CD4-positive, alpha-beta T cell treated with Interferon alpha-2 for 1 hour (primary cell): ENCODE measurements around the gene ZSCAN10.
"Not testable (repeated sequence)": the region's sequence is repeated elsewhere in the genome, so short reads cannot be mapped to it uniquely, and the experiment has no call there.

Experiments used
- DNase-seq, 2 donors: peaks; one replicate each; pipeline ENCODE4 v3.0.0-alpha.2; 2020 to 2022

The ZSCAN10 gene

DNA sequence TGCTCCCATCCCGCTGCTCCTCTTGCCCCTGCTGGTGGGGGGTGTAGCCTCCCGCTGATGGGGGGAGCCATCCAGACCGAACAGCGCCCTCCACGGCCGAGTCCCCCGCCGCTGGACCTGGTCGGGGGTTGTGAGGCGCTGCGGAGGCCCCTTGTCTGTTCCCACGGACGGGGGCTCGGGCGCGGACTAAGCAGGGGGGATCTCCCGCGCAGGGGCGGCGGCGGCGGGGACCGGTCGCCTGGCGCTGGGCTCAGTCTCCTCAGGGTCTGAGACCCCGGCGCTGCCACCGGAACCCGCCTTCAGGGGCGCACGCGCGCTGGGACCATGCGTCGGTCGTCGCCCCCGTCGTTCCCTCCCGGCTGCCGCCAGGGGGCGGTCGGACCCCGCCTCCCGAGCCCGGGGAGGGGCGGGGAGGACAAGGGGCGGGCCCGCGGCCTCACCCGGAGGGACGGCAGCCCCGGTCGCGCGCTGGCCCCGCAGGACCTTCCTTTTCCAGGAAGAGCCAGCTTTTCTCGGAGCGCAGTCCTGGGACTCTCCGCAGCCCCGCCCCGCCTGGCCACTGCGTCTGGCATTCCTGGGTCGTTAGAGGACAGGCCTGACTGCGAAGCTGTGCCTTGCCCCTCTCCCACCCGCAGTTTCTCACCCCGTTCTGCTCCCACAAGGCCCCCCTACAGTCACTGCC is 39.9 kb downstream of the ZSCAN10 start:
- DNase-seq: peak; percentile 88 to 93

DNA sequence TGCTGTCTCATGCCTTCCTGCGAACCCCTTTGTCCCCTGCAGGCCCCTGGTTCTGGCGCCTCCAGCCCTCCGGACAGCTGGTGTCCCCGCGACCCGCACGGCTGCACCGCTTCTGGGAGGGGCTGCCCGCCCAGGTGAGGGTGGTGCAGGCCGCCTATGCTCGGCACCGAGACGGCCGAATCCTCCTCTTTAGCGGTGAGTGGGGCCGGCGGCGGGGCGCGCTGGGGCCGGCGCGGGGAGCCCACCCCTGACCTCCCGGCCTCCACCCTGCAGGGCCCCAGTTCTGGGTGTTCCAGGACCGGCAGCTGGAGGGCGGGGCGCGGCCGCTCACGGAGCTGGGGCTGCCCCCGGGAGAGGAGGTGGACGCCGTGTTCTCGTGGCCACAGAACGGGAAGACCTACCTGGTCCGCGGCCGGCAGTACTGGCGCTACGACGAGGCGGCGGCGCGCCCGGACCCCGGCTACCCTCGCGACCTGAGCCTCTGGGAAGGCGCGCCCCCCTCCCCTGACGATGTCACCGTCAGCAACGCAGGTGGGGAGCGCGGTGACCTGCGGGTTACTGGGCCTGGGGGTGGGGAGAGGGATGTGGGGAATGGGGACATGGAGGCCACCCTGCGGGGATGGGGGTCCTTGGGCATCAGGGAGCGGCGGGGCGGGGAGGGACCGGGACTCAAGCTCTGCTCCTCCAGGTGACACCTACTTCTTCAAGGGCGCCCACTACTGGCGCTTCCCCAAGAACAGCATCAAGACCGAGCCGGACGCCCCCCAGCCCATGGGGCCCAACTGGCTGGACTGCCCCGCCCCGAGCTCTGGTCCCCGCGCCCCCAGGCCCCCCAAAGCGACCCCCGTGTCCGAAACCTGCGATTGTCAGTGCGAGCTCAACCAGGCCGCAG is 40.7 kb downstream of the ZSCAN10 start:
- peak; percentile 49 to 64 for DNase-seq

DNA sequence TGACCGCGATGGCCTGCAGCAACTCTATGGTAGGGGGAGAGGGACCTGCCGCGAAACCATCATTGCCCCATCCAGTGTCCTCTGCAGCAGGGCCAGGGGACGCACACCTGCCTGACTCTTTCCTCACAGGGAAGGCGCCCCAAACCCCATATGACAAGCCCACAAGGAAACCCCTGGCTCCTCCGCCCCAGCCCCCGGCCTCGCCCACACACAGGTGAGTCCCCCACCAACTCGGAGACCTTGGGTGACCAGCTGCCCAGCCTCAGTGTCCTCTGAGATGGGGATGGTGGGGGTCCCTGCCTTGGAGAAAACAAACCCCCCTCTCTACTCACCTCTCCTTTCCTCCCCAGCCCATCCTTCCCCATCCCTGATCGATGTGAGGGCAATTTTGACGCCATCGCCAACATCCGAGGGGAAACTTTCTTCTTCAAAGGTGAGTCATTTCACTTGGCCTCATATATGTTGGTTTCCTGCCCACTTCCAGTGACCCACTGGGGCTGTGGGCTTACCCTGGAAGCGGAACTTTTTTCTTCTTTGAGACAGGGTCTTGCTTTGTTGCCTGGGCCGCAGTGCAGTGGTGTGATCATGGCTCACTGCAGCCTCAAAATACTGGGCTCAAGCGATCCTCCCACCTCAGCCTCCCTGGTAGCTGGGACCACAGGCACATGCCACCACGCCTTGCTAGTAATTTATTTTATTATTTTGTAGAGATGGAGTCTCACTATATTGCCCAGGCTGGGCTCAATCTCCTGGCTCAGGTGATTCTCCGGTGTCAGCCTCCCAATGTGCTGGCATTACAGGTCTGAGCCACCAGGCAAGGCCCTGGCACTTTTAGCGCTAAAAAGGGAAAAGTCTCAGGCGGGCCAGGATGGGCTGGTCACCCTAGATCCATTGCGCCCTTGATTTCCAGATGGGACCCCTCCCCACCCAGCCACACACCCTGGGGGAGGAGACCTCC is 41.6 kb downstream of the ZSCAN10 start:
- DNase-seq: no peak

DNA sequence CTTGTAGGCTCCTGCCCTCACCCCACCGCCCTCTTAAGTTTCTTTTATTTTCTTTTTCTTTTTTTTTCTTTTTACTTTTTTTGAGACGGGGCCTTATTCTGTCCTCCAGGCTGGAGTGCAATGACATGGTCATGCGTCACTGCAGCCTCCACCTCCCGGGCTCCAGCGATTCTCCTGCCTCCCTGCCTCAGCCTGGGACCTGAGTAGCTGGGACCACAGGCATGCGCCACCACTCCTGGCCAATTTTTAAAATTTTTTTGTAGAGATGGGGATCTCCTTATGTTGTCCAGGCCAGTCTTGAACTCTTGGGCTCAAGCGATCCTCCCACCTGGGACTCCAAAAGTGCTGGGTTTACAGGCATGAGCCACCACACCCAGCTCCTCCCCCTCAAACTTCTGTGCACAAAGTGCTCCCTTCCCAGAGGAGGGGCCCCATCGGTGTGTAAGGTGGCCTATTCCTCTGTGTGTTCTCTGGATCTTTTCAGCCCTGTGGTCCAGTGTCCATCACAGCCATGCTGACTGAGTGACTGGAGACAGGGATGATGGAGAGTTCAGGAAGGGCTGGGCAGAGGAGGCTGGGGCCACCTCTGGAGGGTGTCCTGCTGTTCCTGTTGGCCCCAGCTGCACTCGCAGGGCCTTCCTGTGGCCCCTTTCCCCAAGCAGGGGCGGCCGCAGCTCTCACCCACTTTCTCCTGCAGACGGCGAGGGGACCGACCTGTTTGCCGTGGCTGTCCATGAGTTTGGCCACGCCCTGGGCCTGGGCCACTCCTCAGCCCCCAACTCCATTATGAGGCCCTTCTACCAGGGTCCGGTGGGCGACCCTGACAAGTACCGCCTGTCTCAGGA is 42.5 kb downstream of the ZSCAN10 start:
- DNase-seq: no peak

DNA sequence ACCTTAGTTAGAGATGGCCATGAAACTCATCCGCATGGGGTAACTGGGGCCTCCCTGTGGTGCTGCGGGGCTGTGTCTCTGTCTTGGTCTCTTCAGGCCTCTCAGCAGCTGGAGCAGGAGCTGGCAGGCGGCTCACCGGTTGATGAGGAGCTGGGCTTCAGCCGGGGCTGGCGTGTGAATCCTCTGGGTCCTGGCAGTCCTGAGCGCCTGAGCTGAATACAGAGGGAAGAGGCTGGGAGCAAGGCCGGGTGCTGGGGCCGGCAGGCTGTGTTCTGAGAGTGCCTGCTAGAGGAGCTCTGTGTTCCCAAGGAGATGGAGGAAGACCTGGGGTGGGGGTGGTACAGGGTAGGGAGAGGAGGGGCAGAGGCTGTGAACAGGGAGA is 43.4 kb downstream of the ZSCAN10 start:
- not testable (repeated sequence) for DNase-seq

DNA sequence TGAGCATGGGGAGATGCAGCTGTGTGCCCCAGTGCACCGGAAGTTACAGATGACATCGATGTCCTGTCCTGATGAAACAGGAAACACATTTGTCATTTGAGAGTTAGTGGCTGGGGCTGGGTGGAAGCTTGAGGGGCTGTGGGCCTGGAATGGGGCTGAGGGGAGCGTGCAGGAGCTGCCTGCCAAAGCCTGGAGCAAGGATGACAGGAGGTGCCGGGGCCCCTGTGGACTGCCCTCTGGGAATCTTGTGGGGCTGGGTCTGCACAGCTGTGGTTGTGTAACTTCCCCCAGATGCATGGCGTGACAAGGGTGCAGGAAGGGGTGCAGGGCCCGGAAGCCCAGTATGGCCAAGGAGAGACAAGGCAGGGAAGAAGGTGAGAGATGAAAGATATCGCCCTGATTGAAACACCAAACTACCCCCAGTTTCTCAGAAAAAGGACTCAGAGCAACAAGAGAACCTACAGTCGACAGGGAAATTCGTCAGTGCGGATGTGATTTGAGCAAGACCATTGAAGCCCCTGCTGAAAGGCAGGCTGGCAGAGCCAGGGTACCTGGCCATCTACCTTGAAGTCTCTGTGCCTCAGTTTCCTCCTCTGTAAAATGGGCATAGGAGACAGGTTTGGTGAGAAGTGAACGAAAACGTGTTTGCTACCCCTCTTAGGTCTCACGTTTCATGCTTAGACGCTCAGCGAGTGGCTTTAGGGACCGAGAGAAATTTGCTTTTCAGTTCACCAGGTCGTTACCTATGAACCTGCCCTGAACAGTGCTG is 43.9 kb downstream of the ZSCAN10 start:
- no peak for DNase-seq

DNA sequence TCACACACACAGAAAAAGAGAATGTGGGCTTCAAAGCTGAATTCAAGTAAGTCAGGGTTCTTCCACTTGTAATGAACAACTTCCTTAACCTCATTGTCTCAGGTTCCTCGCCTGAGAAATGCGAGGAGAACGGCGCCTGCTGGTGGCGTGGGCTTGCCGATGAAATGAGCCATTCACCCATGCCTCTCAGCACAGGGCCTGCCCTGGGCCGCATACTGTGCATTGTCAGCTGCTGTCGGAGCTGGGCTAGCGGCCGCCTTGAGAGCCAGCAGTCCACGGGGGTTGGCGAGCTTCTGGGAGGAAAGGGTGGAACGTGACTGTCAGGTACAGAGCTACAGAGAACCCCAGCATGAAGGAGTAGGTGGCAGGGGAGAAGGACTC is 45.8 kb downstream of the ZSCAN10 start:
- DNase-seq: not testable (repeated sequence)

DNA sequence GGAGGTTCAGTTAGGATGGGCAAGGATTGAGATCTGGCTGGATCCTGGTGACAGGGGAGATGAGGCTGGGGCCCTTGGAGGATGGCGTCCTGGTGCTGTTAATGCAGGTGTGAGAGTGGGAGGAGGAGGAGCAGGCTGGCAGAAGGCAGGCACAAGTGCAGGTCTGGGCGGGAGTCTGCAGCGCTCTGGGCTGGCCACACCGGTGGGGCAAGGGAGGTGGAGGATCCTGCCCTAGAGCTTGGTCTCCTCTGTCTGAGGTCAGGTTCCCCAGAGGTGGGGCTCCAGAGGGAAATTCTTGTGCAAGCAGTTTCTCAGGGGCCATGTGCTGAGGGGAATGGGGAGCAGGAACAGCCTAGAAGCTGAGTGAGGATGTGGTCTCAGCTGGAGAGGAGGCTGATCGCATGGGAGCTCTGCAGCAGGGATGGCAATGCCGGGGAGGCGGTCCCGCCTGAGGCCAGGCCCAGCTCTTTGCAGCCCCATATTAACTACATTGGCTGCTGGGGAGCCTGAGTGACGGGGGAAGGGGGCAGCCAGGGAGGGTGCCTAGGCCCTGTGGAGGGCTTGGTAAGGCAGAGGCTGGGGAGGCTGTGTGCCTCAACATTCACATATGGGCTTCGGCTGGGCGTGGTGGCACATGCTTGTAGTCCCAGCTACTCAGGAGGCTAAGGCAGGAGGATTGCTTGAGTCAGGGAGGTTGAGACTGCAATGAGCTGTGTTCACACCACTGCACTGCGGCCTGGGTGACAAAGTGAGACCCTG is 46.3 kb downstream of the ZSCAN10 start:
- not testable (repeated sequence) for DNase-seq

DNA sequence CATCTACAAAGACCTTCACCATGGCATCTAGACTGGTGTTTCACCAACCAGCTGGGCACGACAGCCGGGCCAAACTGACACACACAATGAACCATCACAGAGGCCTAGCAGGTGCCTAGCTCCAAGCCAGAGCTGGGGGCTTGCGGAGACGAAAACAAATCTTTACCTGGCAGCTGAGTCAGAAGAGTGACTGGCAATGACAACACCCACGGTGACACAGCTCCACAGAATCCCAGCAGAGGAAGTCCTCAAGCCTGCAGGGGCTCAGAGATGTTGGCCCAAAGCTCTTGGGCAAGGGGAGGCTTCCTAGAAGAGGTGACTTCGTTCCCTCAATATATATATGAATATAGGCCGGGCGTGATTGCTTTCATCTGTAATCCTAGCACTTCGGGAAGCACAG is 47.6 kb downstream of the ZSCAN10 start:
- DNase-seq: peak in 1 of 2 donors; percentile 44

DNA sequence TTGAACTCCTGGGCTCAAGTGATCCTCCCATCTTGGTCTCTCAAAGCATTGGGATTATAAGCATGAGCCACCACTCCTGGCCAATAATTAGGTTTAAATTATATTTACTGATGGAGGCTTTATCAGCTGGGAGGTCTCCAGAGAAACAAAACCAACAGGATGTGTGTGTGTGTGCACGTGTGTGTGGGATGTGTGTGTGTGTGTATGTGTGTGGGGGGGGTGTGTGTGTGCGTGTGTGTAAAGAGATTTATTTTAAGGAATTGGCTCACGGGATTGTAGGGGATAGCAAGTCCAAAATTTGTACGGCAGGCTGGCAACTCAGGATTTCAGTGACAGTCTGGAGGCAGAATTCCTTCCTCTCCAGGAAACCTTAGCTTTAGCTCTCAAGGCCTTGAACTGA is 48.1 kb downstream of the ZSCAN10 start:
- DNase-seq: no peak

DNA sequence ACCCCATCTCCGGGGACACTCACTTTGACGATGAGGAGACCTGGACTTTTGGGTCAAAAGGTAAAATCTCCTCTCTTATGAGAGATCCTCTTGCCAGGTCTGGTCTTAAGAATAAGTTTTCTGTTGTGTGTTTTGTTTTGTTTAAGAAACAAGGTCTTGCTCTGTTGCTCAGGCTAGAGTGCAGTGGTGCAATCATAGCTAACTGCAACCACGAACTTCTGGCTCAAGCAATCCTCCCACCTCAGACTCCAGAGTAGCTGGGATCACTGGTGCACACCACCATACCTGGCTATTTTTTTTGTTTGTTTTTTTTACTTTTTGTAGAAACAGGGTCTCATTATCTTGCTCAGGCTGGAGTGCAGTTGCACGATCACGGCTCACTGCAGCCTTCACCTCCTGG is 48.6 kb downstream of the ZSCAN10 start:
- DNase-seq: no peak

DNA sequence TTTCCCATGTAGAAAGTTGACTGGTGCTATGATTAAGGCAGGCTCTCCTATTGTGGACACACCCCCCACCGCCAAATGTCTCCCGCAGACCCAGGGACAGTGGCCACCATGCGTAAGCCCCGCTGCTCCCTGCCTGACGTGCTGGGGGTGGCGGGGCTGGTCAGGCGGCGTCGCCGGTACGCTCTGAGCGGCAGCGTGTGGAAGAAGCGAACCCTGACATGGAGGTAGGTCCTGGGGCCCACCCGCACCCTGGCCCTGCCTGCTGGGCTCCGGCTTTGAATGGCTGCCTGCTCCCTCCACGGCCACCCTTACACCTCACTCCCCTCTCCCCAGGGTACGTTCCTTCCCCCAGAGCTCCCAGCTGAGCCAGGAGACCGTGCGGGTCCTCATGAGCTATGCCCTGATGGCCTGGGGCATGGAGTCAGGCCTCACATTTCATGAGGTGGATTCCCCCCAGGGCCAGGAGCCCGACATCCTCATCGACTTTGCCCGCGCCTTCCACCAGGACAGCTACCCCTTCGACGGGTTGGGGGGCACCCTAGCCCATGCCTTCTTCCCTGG is 49.1 kb downstream of the ZSCAN10 start:
- DNase-seq: no peak

DNA sequence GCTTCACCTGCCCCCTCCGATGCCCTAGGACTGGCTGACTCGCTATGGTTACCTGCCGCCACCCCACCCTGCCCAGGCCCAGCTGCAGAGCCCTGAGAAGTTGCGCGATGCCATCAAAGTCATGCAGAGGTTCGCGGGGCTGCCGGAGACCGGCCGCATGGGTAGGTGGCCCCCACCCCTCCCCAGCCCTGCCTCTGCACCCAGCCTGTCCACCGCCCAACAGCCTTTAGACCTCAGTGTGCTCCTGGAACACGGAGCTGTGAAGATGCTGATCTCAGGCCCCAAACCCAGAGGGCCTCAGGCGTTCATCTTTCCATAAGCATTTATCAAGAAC is 51.7 kb downstream of the ZSCAN10 start:
- DNase-seq: no peak

DNA sequence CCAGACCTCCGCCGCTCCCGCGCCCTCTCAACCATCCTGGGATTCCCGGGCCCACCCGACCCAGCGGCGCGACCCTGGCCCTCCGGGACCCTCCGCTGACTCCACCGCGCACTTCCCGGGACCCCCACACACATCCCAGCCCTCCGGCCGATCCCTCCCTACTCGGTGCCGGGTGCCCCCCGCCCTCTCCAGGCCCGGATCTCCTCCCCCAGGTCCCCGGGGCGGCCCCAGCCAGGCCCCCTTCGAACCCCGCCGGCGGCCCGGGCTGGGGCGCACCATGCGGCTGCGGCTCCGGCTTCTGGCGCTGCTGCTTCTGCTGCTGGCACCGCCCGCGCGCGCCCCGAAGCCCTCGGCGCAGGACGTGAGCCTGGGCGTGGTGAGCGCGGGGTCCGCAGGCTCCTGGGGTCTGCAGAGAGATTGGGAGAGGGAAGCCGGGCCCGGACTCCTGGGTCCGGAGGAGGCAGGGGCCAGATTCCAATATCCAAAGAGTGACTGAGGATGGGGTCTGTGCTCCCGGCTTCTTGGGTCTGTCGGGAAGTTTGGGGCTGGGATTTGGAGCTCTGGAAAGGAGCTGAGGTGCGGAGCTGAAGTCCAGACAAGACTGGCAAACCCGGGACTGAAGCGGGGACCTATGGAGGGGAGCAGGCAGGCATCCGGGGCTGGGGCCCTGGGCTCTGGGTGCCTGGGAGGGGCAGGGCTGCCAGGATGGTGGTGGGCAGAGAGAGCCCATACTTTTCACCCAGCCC is 52.3 kb downstream of the ZSCAN10 start:
- DNase-seq: no peak

DNA sequence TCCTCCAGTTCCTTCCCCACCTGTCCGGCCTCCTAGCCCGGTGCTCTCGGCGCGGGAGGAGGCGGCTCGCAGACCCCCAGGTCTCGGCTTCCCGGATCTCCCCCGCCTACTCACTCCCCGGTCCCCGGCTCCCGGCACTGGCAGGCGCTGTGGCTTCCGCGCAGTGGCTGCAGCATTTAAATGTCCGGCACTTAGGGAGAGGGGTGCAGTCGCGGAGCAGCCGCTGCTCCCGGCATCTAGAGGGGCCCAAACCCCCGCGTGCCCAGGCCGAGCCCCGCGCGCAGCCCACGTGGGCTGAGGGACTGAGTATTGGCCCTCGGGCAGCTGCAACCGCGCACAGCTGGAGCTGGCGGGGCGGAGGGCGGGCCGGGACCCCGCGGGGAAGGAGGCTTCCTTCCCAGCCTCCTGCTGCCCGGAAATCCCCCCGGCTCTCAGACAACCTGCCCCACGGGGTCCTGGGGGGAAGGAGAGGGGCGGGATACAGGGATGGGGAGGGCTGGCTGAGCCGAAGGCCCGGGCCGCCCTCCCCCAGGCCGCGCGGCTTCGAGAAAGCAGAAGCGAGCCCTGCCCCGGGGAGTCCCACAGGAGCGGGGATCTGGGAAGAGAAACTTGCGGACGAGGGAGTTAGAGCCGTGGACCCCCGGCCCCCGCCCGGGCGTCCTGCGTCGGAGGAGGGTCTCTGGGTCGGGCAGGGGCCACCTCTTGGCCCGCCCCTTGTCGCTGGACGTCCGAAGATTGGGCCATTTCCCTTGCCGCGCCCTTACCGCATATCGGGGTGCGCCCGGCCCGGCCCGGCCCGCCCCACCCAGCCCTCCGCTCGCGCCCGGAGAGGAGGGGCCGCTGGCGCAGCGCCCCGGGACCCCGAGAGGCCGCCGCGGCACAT is 53.1 kb downstream of the ZSCAN10 start, which contains the start of gene MMP25:
MMP25 (plus strand) TSS at position 804 of the 883 bp plus-strand sequence. CDS start 357 bp downstream, outside the sequence.
- no peak for DNase-seq

DNA sequence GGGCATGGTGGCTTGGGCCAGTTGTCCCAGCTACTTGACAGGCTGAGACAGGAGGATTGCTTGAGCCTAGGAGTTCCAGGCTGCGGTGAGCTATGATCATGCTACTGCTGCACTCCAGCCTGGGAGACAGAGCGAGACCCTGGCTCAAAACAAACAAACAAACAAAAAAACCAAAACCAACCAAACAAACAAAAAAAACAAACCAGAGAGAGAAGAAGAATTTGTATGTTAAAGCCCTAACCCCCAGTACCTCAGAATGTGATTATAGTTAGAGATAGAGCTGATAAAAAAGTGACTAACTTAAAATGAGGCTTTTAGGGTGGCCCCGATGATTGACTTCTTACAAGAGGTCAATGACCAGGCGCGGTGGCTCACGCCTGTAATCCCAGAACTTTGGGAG is 54.4 kb downstream of the ZSCAN10 start:
- no peak for DNase-seq

DNA sequence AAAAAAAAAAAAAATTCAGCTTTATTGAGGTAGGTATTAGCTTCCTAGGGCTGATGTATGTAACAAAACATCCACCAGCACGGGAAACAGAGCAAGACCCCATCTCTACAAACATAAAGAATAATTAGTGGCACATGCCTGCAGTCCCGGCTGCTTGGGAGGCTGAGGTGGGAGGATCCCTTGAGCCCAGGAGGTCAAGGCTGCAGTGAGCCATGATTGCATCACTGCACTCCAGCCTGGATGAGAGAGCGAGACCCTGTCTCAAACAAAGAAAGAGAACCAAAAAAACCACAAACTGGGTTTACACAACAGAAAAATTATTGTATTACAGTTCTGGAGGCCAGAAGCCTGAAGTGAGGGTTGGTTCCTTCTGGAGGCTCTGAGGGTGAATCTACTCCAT is 56.7 kb downstream of the ZSCAN10 start:
- DNase-seq: no peak

DNA sequence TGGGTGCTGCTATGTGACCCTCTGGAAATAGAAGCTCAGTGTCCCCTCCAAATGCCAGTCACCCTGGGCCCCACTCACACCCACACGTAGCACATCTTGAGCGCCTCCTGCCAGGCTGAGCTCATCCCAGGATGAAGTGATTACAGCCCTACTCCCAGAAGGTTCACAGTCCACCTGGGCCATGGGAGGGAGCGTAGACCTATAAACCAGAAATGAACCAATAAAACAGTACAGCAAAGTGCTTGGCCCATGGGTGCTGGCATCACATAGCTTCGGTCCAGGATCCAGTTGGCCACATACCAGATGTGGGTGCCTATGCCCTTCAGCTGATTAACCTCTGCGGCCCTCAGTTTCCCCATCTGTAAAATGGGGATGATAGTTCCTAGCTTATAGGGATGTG is 60.2 kb downstream of the ZSCAN10 start:
- DNase-seq: no peak
